Measurements from ENCODE around the gene ASPRV1. TPM values are rescaled to one million over a fixed set of nuclear protein-coding genes. Genes with fewer than 3 reads are reported as not detected.

Gene ASPRV1
- total RNA-seq, 1 experiment from 2014 or later, result 0.48 TPM

DNA sequence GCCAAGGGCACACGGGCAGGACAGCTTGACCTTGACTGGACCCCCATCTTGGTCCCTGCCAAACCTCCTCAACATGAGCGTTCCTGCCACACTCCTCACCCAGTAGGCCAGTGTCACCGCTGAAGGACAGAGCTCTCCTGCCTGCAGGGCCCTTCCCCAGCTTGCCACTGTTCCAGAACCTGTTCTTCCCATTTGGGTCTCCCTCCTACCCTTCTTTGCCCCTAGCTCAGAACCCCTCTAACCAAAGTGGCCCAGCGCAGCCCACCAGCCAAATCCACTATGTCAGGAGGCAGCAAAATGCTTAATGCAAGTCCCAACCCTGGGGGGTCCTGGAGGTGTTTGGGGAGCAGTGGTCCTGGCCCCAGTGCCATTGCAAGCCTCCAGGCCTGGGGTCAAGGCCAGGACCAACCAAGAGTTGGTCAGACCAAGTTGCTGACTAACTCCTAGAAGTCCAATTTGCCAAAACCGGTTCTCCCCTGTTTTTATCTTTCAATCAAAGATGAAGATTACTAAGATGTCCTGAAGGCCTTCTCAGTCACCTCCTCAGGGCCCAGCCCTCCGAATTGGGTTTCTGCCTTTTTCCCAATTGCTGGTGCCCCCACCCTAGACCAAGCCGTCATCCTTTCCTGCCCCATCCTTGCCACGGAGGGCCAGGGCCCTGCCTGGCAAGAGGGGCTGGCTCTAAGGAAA lies 4.5 kb upstream of the ASPRV1 start:
- Histone ChIP-seq H3K4me1 (replicated peaks; ENCODE audit: insufficient read depth) (peaks cover 16% of the 10 kb centered on the region), H4K20me1 (ENCODE audit: insufficient read depth) (no peaks in the 10 kb centered on the region), H3K9me3 (ENCODE audit: insufficient read depth, low read depth) (no peaks in the 10 kb centered on the region), H3K4me2 (peak overlapping the region; percentile 28; the same call in 1 of the 2 replicates), H2AFZ (no peak overlapping the region), H3K9me2 (ENCODE audit: insufficient read depth) (no peaks in the 10 kb centered on the region), H3K79me2 (ENCODE audit: low read depth) (no peaks in the 10 kb centered on the region), H3K27ac (no peak overlapping the region), H3K27me3 (ENCODE audit: insufficient read depth, low read depth) (no peaks in the 10 kb centered on the region), H3K36me3 (ENCODE audit: low read depth) (no peaks in the 10 kb centered on the region), H3K4me3 (no peak overlapping the region), H3F3A (ENCODE audit: insufficient read depth, low read depth) (no peaks in the 10 kb centered on the region)
- CTCF ChIA-PET, result no interaction called here
- peak in 1 of 2 experiments; percentile 47 for DNase-seq
- TF ChIP-seq EZH2 (IDR thresholded peaks at IDR 0.05; ENCODE audit: low read depth) (no peak), CTCF (conservative IDR thresholded peaks at IDR 0.05) (no peak)
- intact Hi-C loops (cut with micrococcal nuclease; ENCODE audit: unreplicated experiment), result no loop called here
- BruUV-seq (replicated peaks), result no TSS peak
- POLR2A ChIA-PET (ENCODE audit: unreplicated experiment), result no interaction called here

GRCh38 chr2:69964353-69964841 lies 3.0 kb upstream of the ASPRV1 start:
- CTCF ChIA-PET, result no interaction called here
- no peak overlapping the region for H3K27ac ChIP-seq
- BruUV-seq (replicated peaks), result no TSS peak
- intact Hi-C loops (cut with micrococcal nuclease; ENCODE audit: unreplicated experiment), result no loop called here
- no peaks in the 10 kb centered on the region for H3F3A ChIP-seq (ENCODE audit: insufficient read depth, low read depth)
- no peaks in the 10 kb centered on the region for H4K20me1 ChIP-seq (ENCODE audit: insufficient read depth)
- no peaks in the 10 kb centered on the region for H3K27me3 ChIP-seq (ENCODE audit: insufficient read depth, low read depth)
- no peaks in the 10 kb centered on the region for H3K9me3 ChIP-seq (ENCODE audit: insufficient read depth, low read depth)
- H2AFZ ChIP-seq, result no peak overlapping the region
- POLR2A ChIA-PET (ENCODE audit: unreplicated experiment), result no interaction called here
- H3K4me1 ChIP-seq (replicated peaks; ENCODE audit: insufficient read depth), result peaks cover 16% of the 10 kb centered on the region
- H3K4me2 ChIP-seq, result no peak overlapping the region
- H3K9me2 ChIP-seq (ENCODE audit: insufficient read depth), result no peaks in the 10 kb centered on the region
- DNase-seq, result no peak
- H3K4me3 ChIP-seq, result no peak overlapping the region
- H3K79me2 ChIP-seq (ENCODE audit: low read depth), result no peaks in the 10 kb centered on the region
- H3K36me3 ChIP-seq (ENCODE audit: low read depth), result no peaks in the 10 kb centered on the region
- no peak for TF ChIP-seq CTCF (conservative IDR thresholded peaks at IDR 0.05)
- TF ChIP-seq EZH2 (IDR thresholded peaks at IDR 0.05; ENCODE audit: low read depth), result no peak

DNA sequence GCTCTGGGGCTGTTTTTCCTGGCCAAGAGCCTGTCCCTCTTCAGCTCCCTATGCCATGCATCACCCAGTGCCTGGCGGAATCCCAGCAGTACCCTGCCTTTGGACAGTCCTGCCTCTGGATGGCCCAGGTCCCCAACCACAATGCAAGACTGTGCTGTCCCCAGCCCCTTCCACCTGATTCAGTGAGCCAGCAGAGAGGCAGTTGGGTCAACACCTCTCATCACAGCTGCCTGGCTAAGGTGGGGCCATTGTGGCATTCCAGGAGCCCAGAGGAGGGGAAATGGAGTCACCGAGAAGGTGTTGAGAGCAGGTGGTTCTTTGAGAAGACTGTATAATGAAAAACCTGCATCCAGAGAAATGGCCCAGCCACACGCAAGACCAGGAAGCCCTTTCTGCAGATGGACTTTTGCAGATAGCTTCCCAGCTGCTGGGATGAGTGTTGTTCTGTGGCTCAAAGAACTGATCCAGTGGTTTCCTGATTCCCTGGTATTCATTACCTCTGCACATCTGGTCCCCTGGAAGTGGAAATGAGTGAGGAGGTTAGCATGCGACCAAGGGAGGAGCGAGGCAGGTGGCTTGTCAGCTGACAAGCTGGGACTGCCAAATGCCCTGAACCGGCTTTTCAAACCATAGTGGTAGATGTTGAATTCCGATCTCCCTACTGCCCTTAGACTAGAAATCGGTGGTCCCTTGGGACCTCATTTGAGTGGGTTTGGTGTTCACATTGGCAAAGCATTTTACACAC lies 1.7 kb upstream of the ASPRV1 start:
- CTCF ChIA-PET, result no interaction called here
- intact Hi-C loops (cut with micrococcal nuclease; ENCODE audit: unreplicated experiment), result no loop called here

More for the DNA sequence above, 1.7 kb upstream of the ASPRV1 start:
- no peaks in the 10 kb centered on the region for H4K20me1 ChIP-seq (ENCODE audit: insufficient read depth)
- no peaks in the 10 kb centered on the region for H3K36me3 ChIP-seq (ENCODE audit: low read depth)
- H3K27ac ChIP-seq, result no peak overlapping the region
- H3K4me3 ChIP-seq, result no peak overlapping the region
- H3F3A ChIP-seq (ENCODE audit: insufficient read depth, low read depth), result no peaks in the 10 kb centered on the region
- no peaks in the 10 kb centered on the region for H3K79me2 ChIP-seq (ENCODE audit: low read depth)
- peaks cover 16% of the 10 kb centered on the region for H3K4me1 ChIP-seq (replicated peaks; ENCODE audit: insufficient read depth)
- TF ChIP-seq CTCF (conservative IDR thresholded peaks at IDR 0.05), result no peak
- no peak for TF ChIP-seq EZH2 (IDR thresholded peaks at IDR 0.05; ENCODE audit: low read depth)
- H3K9me2 ChIP-seq (ENCODE audit: insufficient read depth), result no peaks in the 10 kb centered on the region
- H3K4me2 ChIP-seq, result no peak overlapping the region
- no peaks in the 10 kb centered on the region for H3K27me3 ChIP-seq (ENCODE audit: insufficient read depth, low read depth)
- no peak for DNase-seq
- no peak overlapping the region for H2AFZ ChIP-seq
- no TSS peak for BruUV-seq (replicated peaks)
- H3K9me3 ChIP-seq (ENCODE audit: insufficient read depth, low read depth), result no peaks in the 10 kb centered on the region
- POLR2A ChIA-PET (ENCODE audit: unreplicated experiment), result no interaction called here
